CD4-positive, alpha-beta T cell (primary cell): ENCODE measurements around the gene GDPD4. TPM values are rescaled to one million over a fixed set of nuclear protein-coding genes. Genes with fewer than 3 reads are reported as not detected.

ENCODE experiments used
- ATAC-seq: fragments of 200-7000 bp; cut with Tn5 transposase; one replicate; pipeline ENCODE4 v1.10.0; 2022; ENCODE audit warnings: mild to moderate bottlenecking; ENCODE audit not compliant: poor library complexity
- CTCF ChIA-PET: fragments of 350-600 bp; sonication (Branson Sonifier 250); formaldehyde crosslinking; loops from one replicate; lab custom pipeline; 2021; ENCODE audit warnings: antibody characterized with exemption, inconsistent platforms; lab: Charles Lee
- POLR2A ChIA-PET: fragments of 350-600 bp; sonication (Branson Sonifier 250); formaldehyde crosslinking; loops from one replicate; lab custom pipeline; 2021; ENCODE audit warnings: antibody characterized with exemption, inconsistent platforms; lab: Charles Lee
- DNase-seq, 14 experiments: peaks; one replicate each; pipeline ENCODE4 v3.0.0-alpha.2; 2013 to 2020; ENCODE audit warnings: mixed read lengths in 2 of 14
- H3K27ac ChIP-seq, 2 donors: one replicate each; pipeline versions ENCODE4 v1.5.1 to v1.7.0; 2013; ENCODE audit warnings: low read length in 2 of 2, low read depth in 1 of 2, mild to moderate bottlenecking in 1 of 2
- H3K27me3 ChIP-seq, 2 experiments: 1 replicate in 1 of 2; 2 replicates in 1 of 2; pipeline versions ENCODE4 v1.6.1 to v1.7.0; 2013; ENCODE audit warnings: low read length in 2 of 2, control low read depth in 1 of 2, mild to moderate bottlenecking in 1 of 2, moderate library complexity in 1 of 2; ENCODE audit not compliant: insufficient read depth in 2 of 2, control insufficient read depth in 1 of 2
- H3K36me3 ChIP-seq: one replicate; pipeline ENCODE4 v1.6.1; 2013; ENCODE audit warnings: low read length, control low read depth; ENCODE audit not compliant: insufficient read depth
- H3K4me1 ChIP-seq: one replicate; pipeline ENCODE4 v1.6.1; 2013; ENCODE audit warnings: low read length, control low read depth; ENCODE audit not compliant: insufficient read depth
- H3K4me3 ChIP-seq: one replicate; pipeline ENCODE4 v1.5.1; 2013; ENCODE audit warnings: mild to moderate bottlenecking, low read length, moderate library complexity
- H3K9me3 ChIP-seq, 2 experiments: 1 replicate in 1 of 2; 2 replicates in 1 of 2; pipeline versions ENCODE4 v1.6.1 to v1.7.0; 2013; ENCODE audit warnings: low read length in 2 of 2, mild to moderate bottlenecking in 2 of 2, control low read depth in 1 of 2, moderate library complexity in 1 of 2; ENCODE audit not compliant: control insufficient read depth in 1 of 2, insufficient read depth in 1 of 2
- H3K27ac Mint-ChIP-seq: one replicate; pipeline ENCODE4 v1.8.0; 2020; ENCODE audit warnings: mixed read lengths
- H3K27me3 Mint-ChIP-seq: one replicate; pipeline ENCODE4 v1.8.0; 2021; ENCODE audit warnings: mixed read lengths
- H3K36me3 Mint-ChIP-seq: one replicate; pipeline ENCODE4 v1.8.0; 2021; ENCODE audit warnings: low read depth, mixed read lengths
- H3K4me1 Mint-ChIP-seq: one replicate; pipeline ENCODE4 v1.8.0; 2021; ENCODE audit warnings: low read depth, mixed read lengths
- H3K4me3 Mint-ChIP-seq: one replicate; pipeline ENCODE4 v1.8.0; 2020; ENCODE audit warnings: mild to moderate bottlenecking, mixed read lengths
- H3K9me3 Mint-ChIP-seq: one replicate; pipeline ENCODE4 v1.8.0; 2020; ENCODE audit warnings: mixed read lengths
- CTCF ChIP-seq: fragments of 200-600 bp; IDR thresholded peaks from one replicate; pipeline ENCODE4 v1.8.0; 2022; ENCODE audit warnings: antibody characterized with exemption, mild to moderate bottlenecking
- intact Hi-C, 2 experiments: fragments of 100-400 bp; cut with DNase I in 1 of 2; cut with micrococcal nuclease in 1 of 2; formaldehyde crosslinking; loops; one replicate each; pipeline versions ENCODE4 v1.15.1 to v1.9.0; 2023 to 2025; cut with DNase I, micrococcal nuclease
- total RNA-seq, 174 experiments: library from RNA in 2 of 174; stranded (reverse) in 2 of 174; gene quantifications; one replicate each; pipeline ENCODE4 v1.2.3 and lab custom pipeline; 2021 to 2026

GDPD4 gene
- total RNA-seq, 2 experiments from 2014 or later, result not detected

GRCh38 chr11:77233011-77233410 is 68.5 kb downstream of the GDPD4 start:
- no peak overlapping the region for H3K4me3 ChIP-seq
- DNase-seq, result no peak
- Mint-ChIP-seq H3K36me3 (no peaks in the 10 kb centered on the region), H3K27me3 (no peaks in the 10 kb centered on the region), H3K4me1 (no peaks in the 10 kb centered on the region), H3K4me3 (no peak overlapping the region), H3K27ac (no peak overlapping the region), H3K9me3 (no peaks in the 10 kb centered on the region)
- ATAC-seq, result no peak
- TF ChIP-seq CTCF, result no peak
- no peaks in the 10 kb centered on the region for H3K27me3 ChIP-seq
- no peak overlapping the region for H3K27ac ChIP-seq
- intact Hi-C loops, result no loop called here
- no peaks in the 10 kb centered on the region for H3K36me3 ChIP-seq
- ChIA-PET CTCF (no interaction called here), POLR2A (no interaction called here)
- no peaks in the 10 kb centered on the region for H3K4me1 ChIP-seq
- no peaks in the 10 kb centered on the region for H3K9me3 ChIP-seq

DNA sequence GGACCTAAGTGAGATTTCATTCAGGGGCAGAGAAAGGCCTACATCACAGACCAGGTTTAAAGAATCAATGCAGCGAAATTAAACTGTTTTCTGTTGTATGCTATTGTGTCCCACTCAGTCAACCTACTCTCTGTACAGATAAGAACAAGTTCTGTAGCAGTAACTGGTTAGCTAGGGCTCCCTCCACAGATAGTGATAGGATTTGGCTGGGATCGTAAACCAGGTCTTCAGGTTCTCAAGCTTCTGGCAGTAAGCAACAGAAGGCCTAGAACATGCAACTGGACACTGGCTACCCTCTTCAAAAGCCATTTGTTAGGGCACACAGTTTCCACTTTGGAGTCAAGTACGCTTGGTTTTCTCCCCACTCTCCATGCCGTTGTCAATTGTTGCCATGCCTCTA is 69.2 kb downstream of the GDPD4 start:
- ChIA-PET POLR2A (no interaction called here), CTCF (no interaction called here)

GRCh38 chr11:77231800-77232199 is 69.7 kb downstream of the GDPD4 start:
- no peak overlapping the region for H3K4me3 ChIP-seq
- CTCF ChIA-PET, result no interaction called here
- DNase-seq, result no peak

More for the DNA sequence above, 69.2 kb downstream of the GDPD4 start:
- no peaks in the 10 kb centered on the region for H3K36me3 Mint-ChIP-seq
- no peak for TF ChIP-seq CTCF
- H3K4me3 ChIP-seq, result no peak overlapping the region
- no peak for DNase-seq
- H3K36me3 ChIP-seq, result no peaks in the 10 kb centered on the region
- no peaks in the 10 kb centered on the region for H3K9me3 Mint-ChIP-seq
- H3K27ac Mint-ChIP-seq, result no peak overlapping the region
- H3K27ac ChIP-seq, result no peak overlapping the region
- intact Hi-C loops, result no loop called here
- H3K4me3 Mint-ChIP-seq, result no peak overlapping the region
- no peaks in the 10 kb centered on the region for H3K4me1 ChIP-seq
- peaks cover 0 to 2% of the 10 kb centered on the region in 2 experiments for H3K27me3 ChIP-seq
- no peaks in the 10 kb centered on the region for H3K4me1 Mint-ChIP-seq
- peaks cover 2% of the 10 kb centered on the region for H3K27me3 Mint-ChIP-seq
- H3K9me3 ChIP-seq, result no peaks in the 10 kb centered on the region
- no peak for ATAC-seq

More at GRCh38 chr11:77231800-77232199, 69.7 kb downstream of the GDPD4 start:
- no peaks in the 10 kb centered on the region for H3K36me3 ChIP-seq
- no peaks in the 10 kb centered on the region for H3K9me3 ChIP-seq
- Mint-ChIP-seq H3K4me1 (no peaks in the 10 kb centered on the region), H3K36me3 (no peaks in the 10 kb centered on the region), H3K4me3 (no peak overlapping the region), H3K27ac (no peak overlapping the region), H3K9me3 (no peaks in the 10 kb centered on the region), H3K27me3 (peaks cover 6% of the 10 kb centered on the region)
- intact Hi-C loops, result no loop called here
- no peaks in the 10 kb centered on the region for H3K4me1 ChIP-seq
- H3K27ac ChIP-seq, result no peak overlapping the region
- H3K27me3 ChIP-seq, result peaks cover 0 to 3% of the 10 kb centered on the region in 2 experiments
- no peak for ATAC-seq
- POLR2A ChIA-PET, result no interaction called here
- TF ChIP-seq CTCF, result no peak
